Keratinocyte (primary cell): ENCODE data around the gene EFCAB8. TPM values are rescaled to one million over a fixed set of nuclear protein-coding genes. Genes with fewer than 3 reads are reported as not detected.

Experiments used
- DNase-seq: peaks from one replicate; pipeline ENCODE4 v3.0.0-alpha.2; 2011; ENCODE audit warnings: low read depth, missing footprints, low spot score
- FAIRE-seq: peaks from 2 replicates; lab custom pipeline; 2011; peaks lifted over from hg19 to GRCh38; lab: Jason Lieb, UNC
- H2AFZ ChIP-seq: 2 replicates; pipeline ENCODE4 v1.6.0; 2012; ENCODE audit warnings: low read length, control low read depth, inconsistent platforms; ENCODE audit not compliant: control insufficient read depth
- H3K27ac ChIP-seq: 2 replicates; pipeline ENCODE4 v1.5.1; 2011; ENCODE audit warnings: low read length; ENCODE audit not compliant: control insufficient read depth, insufficient read depth
- H3K27me3 ChIP-seq: 3 replicates; pipeline ENCODE4 v1.6.0; 2011; ENCODE audit warnings: low read length; ENCODE audit not compliant: control insufficient read depth, insufficient read depth; ENCODE audit errors: extremely low read depth
- H3K36me3 ChIP-seq, 2 experiments: 2 replicates in 1 of 2; 3 replicates in 1 of 2; pipeline ENCODE4 v1.5.1; 2011; ENCODE audit warnings: low read length in 2 of 2, mild to moderate bottlenecking in 1 of 2; ENCODE audit not compliant: control insufficient read depth in 2 of 2, insufficient read depth in 2 of 2; ENCODE audit errors: extremely low read depth in 1 of 2
- H3K4me1 ChIP-seq: 3 replicates; pipeline ENCODE4 v1.5.1; 2011; ENCODE audit warnings: low read length; ENCODE audit not compliant: control insufficient read depth, insufficient read depth; ENCODE audit errors: extremely low read depth
- H3K4me2 ChIP-seq: 3 replicates; pipeline ENCODE4 v1.6.0; 2011; ENCODE audit warnings: low read depth, low read length; ENCODE audit not compliant: control insufficient read depth, insufficient read depth; ENCODE audit errors: extremely low read depth
- H3K4me3 ChIP-seq, 3 experiments: fragments of 200-600 bp in 1 of 3; sonication (generic) in 1 of 3; 2 replicates in 2 of 3; 3 replicates in 1 of 3; pipeline ENCODE4 v1.5.1; 2011 to 2016; ENCODE audit warnings: low read length in 3 of 3, mild to moderate bottlenecking in 3 of 3, control low read depth in 2 of 3, inconsistent platforms in 1 of 3, low read depth in 1 of 3, mixed read lengths in 1 of 3, mixed run types in 1 of 3, moderate library complexity in 1 of 3; ENCODE audit not compliant: control insufficient read depth in 2 of 3, insufficient read depth in 2 of 3; ENCODE audit errors: extremely low read depth in 1 of 3
- H3K79me2 ChIP-seq: 2 replicates; pipeline ENCODE4 v1.6.0; 2012; ENCODE audit warnings: low read length; ENCODE audit not compliant: control insufficient read depth, insufficient read depth
- H3K9ac ChIP-seq: 3 replicates; pipeline ENCODE4 v1.6.0; 2011; ENCODE audit warnings: low read length; ENCODE audit not compliant: control insufficient read depth, insufficient read depth; ENCODE audit errors: extremely low read depth
- H3K9me1 ChIP-seq: 3 replicates; pipeline ENCODE4 v1.6.0; 2011; ENCODE audit warnings: low read length; ENCODE audit not compliant: control insufficient read depth, insufficient read depth; ENCODE audit errors: extremely low read depth
- H3K9me3 ChIP-seq: 2 replicates; pipeline ENCODE4 v1.5.1; 2012; ENCODE audit warnings: low read depth, low read length; ENCODE audit not compliant: control insufficient read depth
- H4K20me1 ChIP-seq: 3 replicates; pipeline ENCODE4 v1.6.0; 2011; ENCODE audit warnings: low read length; ENCODE audit not compliant: control insufficient read depth, insufficient read depth; ENCODE audit errors: extremely low read depth
- CTCF ChIP-seq, 3 experiments: IDR thresholded peaks in 1 of 3; conservative IDR thresholded peaks in 1 of 3; optimal IDR thresholded peaks in 1 of 3; 2 replicates in 2 of 3; 3 replicates in 1 of 3; pipeline versions ENCODE3 to v1.5.1; 2011; ENCODE audit warnings: low read length in 3 of 3, mild to moderate bottlenecking in 3 of 3, moderate library complexity in 2 of 3, control low read depth in 1 of 3, inconsistent platforms in 1 of 3; ENCODE audit not compliant: insufficient read depth in 2 of 3; ENCODE audit errors: extremely low read depth in 1 of 3
- EZH2 ChIP-seq: IDR thresholded peaks from one replicate; pipeline ENCODE4 v1.6.1; 2012; ENCODE audit warnings: inconsistent platforms, mild to moderate bottlenecking, low read length, moderate library complexity
- dilution Hi-C: fragments of 300-500 bp; cut with MboI; formaldehyde crosslinking; loops from one replicate; pipeline ENCODE4 v1.7.0; 2020; ENCODE audit warnings: low sequenced_read_pairs; ENCODE audit not compliant: extremely low pct_ligation_motif_present
- polyA plus RNA-seq, 5 experiments: library from polyadenylated mRNA; depleted of rRNA in 3 of 5; stranded (reverse) in 3 of 5; stranded (forward) in 1 of 5; unstranded in 1 of 5; fragments of >200 nt; gene quantifications; 1 replicate in 1 of 5; 2 replicates in 3 of 5; 3 replicates in 1 of 5; pipeline versions ENCODE4 v1.2.1 to v1.2.3, GENCODE V29; 2011 to 2012; ENCODE audit warnings: missing spikeins in 2 of 5, low read depth in 1 of 5, low replicate concordance in 1 of 5

Gene EFCAB8
- polyA plus RNA-seq, 1 donor (not counting 4 experiments of a cell fraction or from before 2014, with no cell fraction given): 0.03 TPM

DNA sequence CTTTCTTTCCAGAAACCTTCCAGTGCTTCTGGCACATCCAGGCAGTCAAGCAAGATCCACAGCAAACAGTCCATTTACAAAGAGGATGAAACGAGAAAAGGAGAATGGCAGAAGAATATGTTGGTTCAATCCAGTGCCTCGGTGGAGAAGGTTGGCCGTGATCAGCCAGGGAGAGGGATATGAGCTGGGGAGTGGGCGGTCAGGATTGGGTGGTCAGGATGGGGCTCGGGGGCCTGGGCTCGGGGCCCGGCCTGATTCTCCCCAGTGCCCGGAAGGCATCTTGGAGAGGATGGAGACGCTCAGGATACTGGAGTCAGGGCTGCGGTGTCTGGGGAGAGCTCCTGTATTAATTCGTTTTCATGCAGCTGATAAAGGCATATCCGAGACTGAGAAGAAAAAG is 61.3 kb downstream of the EFCAB8 start:
- Histone ChIP-seq H3K9me3 (peaks cover 3% of the 10 kb centered on the region), H3K27ac (no peak overlapping the region), H3K36me3 (no peaks in the 10 kb centered on the region), H3K4me1 (no peaks in the 10 kb centered on the region), H2AFZ (no peak overlapping the region), H3K4me3 (no peak overlapping the region), H3K79me2 (no peaks in the 10 kb centered on the region), H3K9ac (no peak overlapping the region), H3K27me3 (no peaks in the 10 kb centered on the region), H3K9me1 (no peaks in the 10 kb centered on the region), H3K4me2 (no peak overlapping the region), H4K20me1 (no peaks in the 10 kb centered on the region)
- dilution Hi-C loops: no loop called here
- FAIRE-seq (no peak), DNase-seq (no peak)
- TF ChIP-seq EZH2: no peak

GRCh38 chr20:32920530-32921298 is 62.0 kb downstream of the EFCAB8 start:
- no peaks in the 10 kb centered on the region for H3K9me1 ChIP-seq
- H3K27me3 ChIP-seq: no peaks in the 10 kb centered on the region
- DNase-seq: no peak
- H3K9me3 ChIP-seq: peaks cover 3% of the 10 kb centered on the region
- no peak overlapping the region for H3K4me2 ChIP-seq
- no peak overlapping the region for H2AFZ ChIP-seq
- no peaks in the 10 kb centered on the region for H3K4me1 ChIP-seq
- no peak for FAIRE-seq
- H3K36me3 ChIP-seq: no peaks in the 10 kb centered on the region
- dilution Hi-C loops: no loop called here
- H3K9ac ChIP-seq: no peak overlapping the region
- no peaks in the 10 kb centered on the region for H3K79me2 ChIP-seq
- no peaks in the 10 kb centered on the region for H4K20me1 ChIP-seq
- no peak overlapping the region for H3K4me3 ChIP-seq
- no peak overlapping the region for H3K27ac ChIP-seq
- TF ChIP-seq EZH2 (no peak), CTCF (optimal IDR thresholded peaks at IDR 0.05 in 1 of 3, IDR thresholded peaks at IDR 0.05 in 1 of 3, conservative IDR thresholded peaks at IDR 0.05 in 1 of 3; ENCODE audit: extremely low read depth in 1 of 3, insufficient read depth in 2 of 3, low read length in 3 of 3) (no peak)
